GM19025 (cell line): ENCODE measurements around the gene FAM78B.
A peak's percentile ranks its signal among the peaks of the same experiment; 100 is the strongest.

Experiments used
- ATAC-seq: cut with Tn5 transposase; IDR thresholded peaks from one replicate; pipeline ENCODE4 v1.9.1; 2021; ENCODE audit warnings: mild to moderate bottlenecking, low read depth, moderate library complexity; ENCODE audit not compliant: unreplicated experiment

Gene FAM78B, protein sequence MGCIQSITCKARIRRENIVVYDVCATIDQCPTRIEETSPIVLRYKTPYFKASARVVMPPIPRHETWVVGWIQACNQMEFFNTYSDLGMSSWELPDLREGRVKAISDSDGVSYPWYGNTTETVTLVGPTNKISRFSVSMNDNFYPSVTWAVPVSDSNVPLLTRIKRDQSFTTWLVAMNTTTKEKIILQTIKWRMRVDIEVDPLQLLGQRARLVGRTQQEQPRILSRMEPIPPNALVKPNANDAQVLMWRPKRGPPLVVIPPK

DNA sequence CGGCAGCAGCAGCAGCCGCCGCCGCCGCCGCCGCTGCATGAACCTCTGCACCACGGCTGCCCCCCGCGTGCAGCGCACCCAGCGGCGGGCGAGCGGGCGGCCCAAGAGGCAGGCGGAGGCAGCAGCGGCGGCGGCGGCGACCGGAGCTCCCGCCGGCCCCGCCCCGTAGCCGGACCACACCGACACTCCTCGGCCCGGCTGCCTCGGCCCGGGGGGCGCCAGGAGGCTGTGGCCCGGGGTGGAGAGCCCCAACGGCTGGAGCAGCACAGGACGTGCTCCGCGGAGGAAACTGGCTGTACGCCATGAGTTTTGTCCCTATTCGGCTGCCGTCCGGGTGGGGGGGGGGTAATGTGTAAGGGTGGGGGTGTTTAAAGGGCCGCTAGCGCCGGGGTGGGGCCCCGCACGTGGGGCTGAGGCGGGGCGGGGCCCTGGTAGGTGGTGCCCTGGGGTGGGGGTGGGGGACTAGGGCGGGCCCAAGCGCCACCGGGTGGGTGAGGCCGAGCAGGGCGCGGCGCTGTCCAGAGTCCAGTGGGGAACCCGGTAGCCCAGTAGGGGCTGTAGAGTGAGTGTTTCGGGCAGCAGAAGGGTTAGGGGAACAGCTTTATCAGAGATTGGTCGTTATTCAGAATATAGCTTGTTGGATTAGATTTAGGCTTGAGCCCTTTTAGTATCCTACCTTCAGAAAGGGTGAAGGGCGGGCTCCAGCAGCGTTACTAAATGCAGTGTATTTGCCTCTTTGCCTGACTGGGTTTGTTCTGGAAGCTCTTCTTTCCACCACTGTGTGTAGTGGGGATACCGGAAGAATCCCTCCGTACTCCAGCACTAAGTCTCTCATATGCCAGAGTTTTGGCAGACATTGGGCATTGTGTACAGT is at the start of gene FAM78B:
TSS of gene FAM78B (minus strand) at position 304 of the 874 bp plus-strand sequence. CDS start 753 bp downstream, outside the sequence.
- ATAC-seq, result peak; percentile 20

DNA sequence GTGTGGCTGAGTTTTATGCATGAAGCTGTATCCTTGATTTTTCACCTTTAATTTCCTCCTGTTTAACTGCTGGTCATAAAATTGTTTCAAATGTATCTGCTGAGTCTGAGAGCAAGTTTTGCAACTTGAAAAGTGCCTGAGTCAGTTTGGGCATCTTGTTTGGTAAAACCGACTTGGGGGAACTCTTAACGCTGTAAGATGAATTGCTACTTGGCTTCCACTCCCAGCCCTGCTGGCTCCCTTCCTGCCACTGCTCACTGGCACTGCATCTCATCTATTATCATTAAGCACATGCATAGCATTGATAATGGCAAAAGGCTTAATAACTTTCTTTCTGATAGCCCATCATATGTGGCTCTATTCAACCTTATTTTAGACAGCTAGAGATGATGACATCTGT is 35.7 kb upstream of the FAM78B start:
- no peak for ATAC-seq

DNA sequence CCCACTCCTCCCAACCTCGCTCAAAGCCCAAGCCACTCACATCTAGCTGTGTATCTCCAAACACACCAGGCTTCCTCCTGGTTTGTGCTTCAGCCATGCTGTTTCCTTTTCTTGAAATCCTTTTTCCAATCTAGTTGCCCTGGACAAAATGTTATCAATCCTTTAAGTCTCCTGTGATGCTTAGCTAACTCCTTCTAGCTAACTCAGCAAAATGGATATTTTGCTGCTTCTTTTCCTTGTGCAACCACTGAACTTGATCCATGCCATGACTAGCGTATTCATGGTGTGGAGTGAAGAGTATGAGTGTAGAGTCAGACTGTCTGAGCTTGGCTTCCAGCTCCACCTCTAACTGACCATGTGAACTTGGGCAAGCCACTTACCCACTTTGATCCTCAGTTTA is 33.9 kb upstream of the FAM78B start:
- ATAC-seq, result no peak

DNA sequence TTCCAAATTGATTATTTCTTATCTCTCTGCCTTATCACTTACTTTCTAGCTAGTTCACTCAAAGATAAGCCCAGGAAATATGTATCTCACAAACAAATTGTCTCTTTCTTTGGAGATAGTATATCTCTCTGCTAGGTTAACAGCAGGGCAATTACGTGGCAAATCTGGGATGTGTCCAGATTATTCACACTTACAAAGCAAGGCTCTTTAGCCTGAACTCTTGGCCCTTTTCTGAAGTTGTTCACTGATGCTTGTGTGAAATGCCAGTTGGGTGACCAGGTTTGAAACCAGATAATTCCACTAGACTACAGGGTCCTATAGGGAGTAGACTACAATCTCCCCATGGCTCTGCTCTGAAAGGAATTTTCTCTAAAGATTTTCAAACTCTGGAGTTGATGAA is 30.8 kb upstream of the FAM78B start:
- no peak for ATAC-seq

DNA sequence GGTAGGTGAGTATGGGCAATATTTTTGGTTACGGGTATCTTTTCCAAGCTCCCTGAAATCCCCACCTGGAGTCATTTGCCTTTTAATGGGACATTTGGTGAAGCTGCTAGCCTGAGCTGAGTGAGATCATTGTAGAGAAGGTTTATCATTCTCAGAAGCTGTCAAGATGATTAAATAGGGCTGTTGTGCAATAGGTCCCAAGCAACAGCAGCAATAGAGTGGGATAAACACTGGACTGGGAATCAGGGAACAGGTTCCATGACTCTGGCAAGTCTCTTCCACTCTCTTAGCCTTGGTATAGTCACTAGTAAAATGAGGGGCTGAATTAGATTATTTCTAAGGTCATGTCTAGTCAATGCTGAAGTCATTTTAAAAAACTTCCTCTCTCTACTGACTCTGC is 30.3 kb upstream of the FAM78B start:
- ATAC-seq, result no peak

DNA sequence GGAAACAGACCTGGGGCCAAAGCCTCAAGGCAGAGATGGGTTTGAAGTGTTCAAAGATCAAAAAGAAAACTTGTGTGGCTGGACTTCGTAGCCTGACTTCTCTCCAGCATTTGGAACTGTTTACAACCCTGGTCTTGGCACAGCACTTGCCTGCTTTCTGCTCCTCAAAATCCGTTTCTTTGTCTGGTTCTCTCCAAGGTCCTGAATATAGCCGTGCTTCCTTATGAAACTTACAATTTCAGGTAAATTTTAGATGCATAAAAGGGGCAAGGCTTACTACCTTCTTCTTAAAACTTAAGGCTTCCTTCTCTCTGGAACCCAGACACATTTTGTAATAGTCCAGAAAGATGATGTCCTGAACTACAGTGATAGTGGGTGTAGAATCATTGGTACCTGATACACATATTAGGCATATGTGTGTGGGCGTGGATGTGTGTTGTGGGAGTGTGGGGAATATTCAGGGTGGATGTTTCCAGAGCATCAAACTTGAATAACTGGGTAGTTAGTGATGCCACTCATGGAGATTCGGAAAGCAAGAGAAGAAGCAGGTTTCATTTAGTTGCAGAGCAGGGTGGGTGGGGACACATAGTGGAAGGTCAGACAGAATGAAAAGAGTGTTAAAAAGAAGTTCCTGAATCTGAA is 26.4 kb upstream of the FAM78B start:
- ATAC-seq, result no peak

DNA sequence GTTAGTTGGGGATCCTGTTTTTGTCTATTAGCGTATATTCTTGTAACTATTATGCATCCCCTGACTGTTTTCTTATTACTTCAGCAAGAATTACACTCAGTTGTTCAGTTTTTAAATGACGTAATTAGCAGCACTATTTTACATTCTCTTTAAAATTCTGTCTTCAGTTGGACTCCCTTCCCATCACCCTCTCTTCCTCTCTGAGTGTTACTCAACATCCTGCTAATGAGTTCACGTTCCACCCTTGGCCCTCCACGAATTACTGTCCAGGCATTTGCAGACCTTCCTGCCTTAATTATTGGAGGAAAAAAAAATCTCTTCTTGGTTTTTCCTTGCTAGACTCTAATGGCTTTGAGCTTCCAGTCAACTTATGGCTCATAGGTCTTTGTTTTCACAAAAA is 23.6 kb upstream of the FAM78B start:
- no peak for ATAC-seq

DNA sequence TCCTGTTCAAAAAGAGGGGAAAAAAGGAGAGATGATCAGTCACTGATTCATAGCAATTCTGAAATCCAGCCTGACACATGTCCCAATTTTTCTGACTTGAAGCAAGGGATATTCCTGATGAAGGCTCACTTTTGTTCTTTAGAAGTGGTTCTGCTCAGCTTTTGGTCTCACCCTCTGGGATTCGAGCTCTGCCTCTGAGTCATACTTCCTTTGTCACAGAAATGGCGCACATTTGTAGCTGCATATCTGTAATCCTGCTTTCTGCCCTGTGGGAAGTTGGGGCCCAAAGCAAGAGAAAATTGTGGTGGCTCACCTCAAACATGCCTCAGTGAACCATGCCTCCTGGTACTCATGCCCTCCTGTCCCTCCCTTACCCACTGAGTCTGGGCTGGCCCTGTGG is 22.3 kb upstream of the FAM78B start:
- no peak for ATAC-seq

DNA sequence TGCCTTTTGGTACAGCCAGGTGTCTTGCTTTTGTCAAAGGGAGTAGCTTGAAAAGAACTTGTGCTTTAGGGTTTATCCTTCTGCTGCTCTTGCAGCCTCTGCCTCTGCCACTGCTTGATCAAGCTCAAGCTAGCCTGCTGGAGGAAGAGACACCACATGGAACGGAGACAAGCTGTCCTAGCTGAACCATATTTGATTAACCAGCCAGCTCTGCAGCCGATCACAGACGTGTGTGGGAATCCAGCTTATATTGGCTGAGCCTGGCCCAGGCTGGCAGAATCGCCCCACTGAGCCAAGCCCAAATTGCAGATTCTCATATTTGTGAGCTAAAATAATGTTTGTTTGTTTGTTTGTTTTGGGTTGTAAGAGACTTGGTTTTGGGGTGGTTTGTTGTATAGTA is 18.7 kb upstream of the FAM78B start:
- ATAC-seq, result no peak

DNA sequence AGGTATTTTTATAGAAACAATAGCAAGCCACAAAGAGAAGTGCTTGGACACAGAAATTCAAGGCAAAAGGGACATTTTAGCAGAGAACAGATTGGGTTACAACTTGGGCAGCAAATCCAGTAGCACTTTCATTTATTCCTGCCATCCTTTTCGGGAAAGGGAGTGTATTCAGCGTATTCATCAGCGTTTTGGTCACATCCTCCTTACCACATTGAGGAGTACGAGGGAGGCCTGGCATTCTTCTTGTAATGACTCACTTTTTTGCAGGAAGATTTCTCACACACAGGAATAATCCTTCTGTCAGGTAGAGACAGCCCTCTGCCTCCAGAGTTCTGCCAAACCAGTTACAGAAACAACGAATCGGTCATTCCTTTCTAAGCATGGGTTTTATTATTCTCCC is 18.1 kb upstream of the FAM78B start:
- ATAC-seq, result no peak

DNA sequence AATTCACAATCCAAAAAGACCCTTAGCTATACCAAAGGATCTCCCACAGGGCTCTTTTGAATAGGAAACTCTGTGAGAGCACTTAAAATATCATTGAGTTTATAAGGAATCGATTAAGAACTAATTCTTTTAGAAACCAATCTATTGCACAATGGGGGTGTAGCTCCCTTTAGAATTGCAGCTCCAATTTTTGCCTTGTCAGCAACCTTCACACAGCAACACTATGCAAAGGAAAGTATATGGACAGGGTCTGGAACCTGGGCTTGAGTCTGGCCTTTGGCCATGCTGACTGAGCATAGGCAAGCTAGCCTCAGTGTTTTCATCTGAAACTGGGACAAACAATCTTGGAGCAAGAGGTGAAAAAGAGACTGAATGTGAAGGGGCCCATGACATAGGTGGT is 17.2 kb upstream of the FAM78B start:
- no peak for ATAC-seq

DNA sequence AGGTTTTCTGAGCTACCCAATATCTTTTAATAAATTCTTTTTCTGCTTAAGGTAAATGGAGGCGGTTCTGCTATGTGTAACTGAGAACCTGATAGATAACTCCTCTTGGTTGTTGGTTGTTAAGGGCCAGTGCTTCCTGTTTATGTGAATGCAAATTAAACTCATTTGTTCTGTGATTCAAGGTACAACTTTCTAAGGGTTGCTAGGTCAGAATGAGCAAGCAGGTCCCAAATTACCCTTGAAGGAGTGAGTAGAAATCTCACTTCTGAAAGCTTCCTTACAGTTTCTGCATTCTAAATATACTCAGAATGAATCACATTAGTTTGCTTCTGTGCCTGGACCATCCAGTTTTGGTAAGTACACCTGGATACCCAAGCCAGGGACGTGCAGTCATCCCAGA is 15.5 kb upstream of the FAM78B start:
- ATAC-seq, result peak; percentile 67

DNA sequence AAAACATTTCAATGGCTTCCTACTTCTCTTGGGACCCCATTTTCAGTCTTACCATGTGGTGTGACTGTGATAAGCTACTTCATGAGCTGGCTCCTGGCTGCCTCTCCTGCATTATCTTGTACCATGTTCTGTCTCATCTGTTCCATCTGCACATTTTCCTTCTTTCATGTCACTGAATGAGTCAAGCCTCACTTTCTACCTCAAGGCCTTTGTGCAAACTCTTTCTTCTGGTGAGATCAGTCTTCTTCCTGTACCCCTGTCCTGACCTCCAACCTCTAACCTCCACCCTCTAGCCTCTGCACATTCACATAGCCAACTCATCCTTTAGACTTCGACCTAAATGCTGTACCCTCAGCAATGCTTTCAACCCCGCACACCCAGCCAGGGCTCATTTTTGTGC is 9.6 kb upstream of the FAM78B start:
- ATAC-seq, result no peak

DNA sequence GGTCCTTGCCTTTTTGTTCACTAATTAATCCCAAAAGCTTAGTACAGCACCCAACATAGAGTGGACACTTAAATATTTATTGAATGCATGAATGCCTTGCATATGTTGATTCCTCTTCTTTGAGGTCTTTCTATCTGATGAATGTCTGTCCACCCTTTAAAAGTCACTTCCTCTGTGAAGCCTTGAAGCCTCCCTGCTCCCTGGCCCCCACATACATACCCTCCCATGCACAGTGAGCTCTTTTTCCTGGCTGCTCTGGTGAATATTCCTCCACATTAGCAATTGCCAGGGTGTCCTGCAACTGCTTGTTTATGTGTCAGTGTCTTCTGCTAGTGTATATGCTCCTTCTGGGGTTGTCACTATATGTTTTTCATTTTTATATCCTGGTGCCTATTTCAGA is 8.2 kb upstream of the FAM78B start:
- ATAC-seq, result no peak

DNA sequence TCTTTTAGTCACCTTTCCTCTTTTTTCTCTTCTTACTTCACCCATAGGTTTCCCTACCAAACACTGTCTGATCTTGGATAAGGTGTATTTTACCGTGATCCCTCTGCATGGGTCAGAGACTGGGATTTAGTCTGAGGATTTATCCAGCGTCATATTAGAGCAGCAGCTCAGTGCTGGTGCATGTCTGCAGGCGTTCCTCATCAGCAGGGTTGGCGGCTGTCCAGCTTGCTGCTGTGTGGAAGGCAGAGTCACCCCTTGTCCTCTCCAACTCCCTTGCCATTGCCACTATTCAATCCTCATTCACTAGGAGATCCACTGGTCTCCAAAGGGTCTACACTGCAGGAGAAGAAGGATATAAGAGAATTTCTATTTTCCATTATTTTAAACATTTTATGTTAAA is 7.3 kb upstream of the FAM78B start:
- ATAC-seq, result no peak

DNA sequence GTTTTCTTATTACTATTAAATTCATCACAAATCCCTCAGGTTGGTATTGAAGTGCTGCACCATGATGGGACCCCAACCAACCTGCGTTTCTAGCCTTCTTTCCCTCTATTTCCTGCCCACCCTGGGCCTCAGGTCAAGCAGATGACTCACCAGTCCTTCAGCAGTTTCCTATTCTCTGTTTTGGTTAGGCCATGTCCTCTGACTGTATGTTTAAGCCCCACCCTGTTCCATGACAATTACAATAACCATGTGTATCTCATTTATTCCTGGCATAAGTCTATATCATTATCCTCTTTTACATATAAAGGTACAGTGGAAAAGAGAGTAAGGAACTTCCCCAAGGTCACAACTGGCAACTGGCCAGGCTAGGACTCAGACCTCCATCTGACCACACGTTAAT is 5.3 kb upstream of the FAM78B start:
- ATAC-seq, result no peak

DNA sequence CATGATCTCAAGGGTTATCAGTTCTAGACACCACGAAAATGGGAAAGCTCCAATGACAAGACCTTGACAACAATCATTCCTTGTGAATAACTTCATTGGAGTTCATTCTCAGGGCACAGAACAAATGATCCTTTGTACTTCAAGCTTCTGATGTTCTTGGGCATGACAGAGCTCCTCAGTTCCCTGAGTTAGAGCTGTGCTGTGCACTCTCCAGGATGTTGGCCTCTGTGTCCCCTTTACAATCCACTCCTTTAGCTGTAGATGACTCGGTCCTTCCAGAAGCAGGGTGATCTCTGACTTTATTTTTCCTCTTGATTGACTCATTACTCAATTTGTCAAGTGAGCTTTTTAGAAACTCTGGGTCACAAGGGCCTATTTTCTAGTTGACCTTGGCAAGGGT is 3.9 kb upstream of the FAM78B start:
- no peak for ATAC-seq

DNA sequence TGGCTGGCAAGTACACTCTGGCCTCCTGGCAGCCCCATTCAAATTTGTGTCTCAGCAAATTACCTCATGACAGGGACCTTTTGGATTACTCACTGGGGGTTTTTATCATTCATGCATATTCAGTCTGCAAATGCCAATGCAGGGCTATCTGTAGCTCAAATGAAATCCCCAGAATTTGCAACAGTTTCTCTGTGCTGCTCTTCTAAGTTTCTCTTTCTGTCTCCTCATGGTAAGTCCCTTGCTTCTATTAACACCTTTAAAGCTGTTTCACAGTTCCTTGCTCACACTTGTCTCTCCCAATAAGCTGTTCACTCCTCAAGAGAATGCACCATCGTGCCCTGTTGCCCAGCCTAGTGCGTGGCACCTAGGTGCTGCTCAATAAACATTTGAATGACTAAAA is 3.3 kb upstream of the FAM78B start:
- ATAC-seq, result peak; percentile 57

DNA sequence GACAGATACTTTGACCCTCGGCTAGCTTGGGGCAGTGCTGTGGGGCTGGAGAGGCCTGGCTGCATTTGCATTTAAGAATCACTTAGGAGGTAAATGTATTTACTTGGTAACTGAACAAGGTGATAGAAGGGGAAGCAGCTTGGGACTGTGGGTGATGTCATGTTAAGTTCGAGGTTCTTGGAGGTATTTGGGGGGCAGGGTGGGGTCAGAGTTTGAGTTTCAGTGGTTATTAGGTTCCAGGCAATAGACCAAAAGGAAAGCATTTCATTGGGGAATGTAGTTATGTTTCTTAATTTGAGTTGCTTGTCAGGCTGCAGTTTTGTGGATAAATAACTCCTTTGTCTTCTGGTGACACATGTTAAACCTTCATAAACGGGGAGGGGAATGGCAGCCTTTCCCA is 2.4 kb upstream of the FAM78B start:
- ATAC-seq, result peak; percentile 22

DNA sequence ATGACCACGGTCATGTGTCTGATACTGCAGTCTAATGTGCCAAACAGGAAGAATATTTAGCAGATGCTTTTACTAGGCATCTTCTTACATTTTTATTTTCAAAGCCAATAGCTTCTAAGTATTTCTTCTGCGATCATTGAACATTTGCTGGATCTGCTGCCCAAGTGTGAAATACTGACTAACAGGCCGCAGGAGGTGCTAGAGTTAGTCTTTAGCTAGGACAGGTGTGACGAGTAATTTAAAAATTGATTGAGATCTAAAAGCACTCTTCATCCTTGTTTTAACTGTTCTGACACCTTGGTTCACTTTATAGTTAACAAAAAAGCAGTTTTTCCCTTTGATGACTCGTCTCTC is 748 bp upstream of the FAM78B start:
- ATAC-seq, result no peak

DNA sequence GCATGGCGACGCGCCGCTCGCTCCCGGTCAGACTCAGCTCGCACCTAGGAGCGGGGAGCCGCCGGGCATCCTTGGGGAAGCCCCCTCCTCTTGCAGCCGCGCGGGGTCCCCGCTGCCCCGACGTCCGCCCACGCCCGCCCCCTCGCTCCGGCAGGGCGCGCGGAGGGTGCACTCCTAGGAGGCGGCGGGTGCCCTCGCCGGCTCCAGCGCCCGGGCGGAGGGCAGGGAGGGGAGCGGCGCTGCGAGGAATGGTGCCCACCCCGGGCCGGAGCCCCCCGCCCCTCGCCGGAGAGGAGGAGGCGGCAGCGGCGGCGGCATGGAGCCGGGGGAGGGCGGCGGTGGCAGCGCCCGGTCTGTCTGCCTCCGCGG is 488 bp downstream of the FAM78B start:
- ATAC-seq, result peak; percentile 2
